ENCODE data around the gene ZNF804B.

The ZNF804B gene

DNA sequence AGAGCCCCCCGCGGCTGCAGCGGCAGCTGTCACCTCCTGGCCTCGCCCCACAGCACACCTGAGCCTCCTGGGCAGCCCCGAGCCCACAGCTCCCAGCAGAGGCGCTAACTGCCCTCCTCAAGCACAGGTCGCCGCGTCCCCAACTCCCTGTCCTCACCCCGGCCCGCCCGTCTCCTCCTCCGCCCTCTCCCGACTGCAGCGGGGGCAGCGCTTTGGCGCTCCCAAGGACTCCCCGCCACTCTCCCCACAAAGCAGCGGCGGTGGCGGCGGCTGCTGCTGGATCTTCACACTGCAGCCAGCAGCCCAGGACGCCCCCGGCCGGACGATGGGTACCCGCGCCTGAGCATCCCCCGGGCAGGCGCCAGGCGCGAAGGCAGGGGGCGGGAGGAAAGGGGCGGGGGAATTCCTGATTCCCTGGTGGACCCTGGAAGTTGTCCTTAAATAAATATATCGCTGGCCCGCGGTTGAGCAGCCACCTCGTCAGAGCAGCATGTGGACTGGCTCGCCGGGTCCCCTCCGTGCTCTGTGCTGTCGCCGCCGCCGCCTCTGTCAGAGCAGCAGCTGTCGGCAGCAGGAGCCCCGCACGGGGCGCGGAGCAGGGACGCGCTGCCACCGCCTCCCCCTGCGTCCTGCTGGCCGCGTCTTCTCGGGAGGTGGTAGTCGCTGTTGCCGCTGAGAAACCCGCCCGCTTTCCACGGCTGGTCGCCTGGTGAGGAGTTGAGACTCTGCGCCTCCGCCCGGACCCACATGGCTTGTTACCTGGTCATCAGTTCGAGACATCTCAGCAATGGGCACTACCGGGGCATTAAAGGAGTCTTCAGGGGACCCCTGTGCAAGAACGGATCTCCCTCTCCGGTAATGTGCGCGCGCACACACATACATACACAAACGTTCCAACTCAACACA, at the start of gene ZNF804B:
Gene ZNF804B, plus strand, starts transcription at position 471 of the 906 bp plus-strand sequence. Its CDS starts 277 bp downstream, at position 748.
- no peak for DNase-seq (ENCODE audit: low read depth in 2 of 2)

DNA sequence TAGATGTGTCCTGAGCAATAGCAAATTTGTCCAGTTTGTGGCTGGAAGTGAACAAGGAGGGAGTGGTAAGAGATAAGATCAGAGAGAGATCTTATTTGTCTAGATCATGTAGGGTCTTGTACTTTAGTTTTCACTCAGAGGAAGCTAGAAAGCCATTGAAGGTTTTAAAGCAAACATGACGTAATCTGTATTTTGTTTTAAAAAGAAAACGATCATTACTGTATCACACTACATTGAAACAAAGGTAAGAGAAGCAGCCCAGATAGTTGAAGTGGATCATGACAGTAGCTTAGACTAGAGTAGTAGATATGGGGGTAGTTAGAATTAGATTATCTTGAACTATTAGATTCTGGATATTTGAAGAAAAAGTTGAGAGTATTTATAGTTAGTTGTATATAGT, 23.6 kb upstream of the ZNF804B start:
- no peak for DNase-seq (ENCODE audit: low read depth in 2 of 2)

DNA sequence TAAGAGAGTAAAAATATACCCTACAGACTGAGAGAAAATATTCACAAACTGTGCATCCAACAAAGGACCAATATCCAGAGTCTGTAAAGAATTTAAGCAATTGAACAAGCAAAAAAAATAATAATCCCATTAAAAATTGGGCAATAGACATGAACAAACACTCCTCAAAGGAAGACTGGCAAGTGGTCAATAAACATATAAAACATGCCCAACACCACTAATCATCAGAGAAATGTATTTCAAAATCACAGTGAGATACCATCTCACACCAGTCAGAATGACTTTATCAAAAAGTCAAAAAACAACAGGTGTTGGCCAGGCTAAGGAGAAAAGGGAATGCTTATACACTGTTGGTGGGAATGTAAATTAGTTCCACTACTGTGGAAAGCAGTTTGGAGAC, 21.9 kb upstream of the ZNF804B start:
- DNase-seq (ENCODE audit: low read depth in 2 of 2) = no peak

DNA sequence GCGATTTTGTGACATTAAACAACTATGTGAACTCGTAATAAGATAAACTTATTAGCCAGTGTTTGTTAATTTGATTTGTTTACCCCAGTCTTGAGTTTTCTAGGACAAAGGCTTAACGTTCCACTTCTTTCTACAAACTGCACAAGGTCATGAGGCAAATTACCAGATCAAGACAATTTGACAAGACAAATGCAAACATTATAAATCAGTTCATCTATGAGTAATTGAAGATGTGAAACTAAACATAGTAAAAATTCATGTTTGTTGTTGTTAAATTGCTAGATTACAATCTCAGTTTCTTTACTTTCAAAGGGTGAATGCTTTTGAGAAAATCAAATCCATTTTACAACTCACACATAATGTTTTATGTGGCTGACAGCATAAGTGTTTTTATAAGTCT, 13.4 kb upstream of the ZNF804B start:
- DNase-seq (ENCODE audit: low read depth in 2 of 2) = no peak

DNA sequence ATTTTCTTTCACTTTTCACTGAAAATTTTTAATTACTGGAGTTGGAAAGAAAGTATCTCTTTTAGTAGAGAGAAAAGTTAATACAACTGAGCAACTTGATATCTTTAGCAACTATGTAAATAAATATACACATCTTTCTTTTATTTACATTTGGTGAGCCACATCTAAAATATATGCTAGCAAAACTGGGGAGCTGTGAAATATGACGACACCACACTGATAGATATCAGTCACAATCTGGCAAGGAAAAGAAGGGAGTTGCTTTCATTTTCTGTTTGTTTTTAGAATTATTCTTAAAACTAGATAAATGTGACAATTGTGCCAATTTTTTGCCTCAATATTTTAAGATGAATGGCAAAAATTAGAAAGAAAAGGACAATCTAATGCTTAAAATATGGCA, 2.7 kb upstream of the ZNF804B start:
- no peak for DNase-seq (ENCODE audit: low read depth in 2 of 2)

DNA sequence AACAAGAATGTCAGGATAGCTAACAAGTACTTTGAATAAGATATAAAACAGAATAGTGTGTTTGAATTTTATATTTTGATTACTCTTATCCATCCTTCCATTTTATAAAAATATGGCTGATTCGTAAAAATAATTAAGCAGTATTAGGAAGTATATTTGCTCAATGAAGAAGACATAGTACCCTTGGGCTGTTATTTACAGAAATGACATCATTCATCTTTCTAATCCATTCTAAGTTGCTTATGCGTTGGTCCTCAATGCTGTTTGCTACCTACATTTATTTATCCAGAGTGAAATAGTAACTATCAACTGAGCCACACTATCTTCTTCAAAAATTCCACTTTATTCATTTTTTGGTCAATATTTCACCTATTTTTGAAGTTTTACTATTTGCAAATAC, 2.1 kb upstream of the ZNF804B start:
- no peak for DNase-seq (ENCODE audit: low read depth in 2 of 2)

DNA sequence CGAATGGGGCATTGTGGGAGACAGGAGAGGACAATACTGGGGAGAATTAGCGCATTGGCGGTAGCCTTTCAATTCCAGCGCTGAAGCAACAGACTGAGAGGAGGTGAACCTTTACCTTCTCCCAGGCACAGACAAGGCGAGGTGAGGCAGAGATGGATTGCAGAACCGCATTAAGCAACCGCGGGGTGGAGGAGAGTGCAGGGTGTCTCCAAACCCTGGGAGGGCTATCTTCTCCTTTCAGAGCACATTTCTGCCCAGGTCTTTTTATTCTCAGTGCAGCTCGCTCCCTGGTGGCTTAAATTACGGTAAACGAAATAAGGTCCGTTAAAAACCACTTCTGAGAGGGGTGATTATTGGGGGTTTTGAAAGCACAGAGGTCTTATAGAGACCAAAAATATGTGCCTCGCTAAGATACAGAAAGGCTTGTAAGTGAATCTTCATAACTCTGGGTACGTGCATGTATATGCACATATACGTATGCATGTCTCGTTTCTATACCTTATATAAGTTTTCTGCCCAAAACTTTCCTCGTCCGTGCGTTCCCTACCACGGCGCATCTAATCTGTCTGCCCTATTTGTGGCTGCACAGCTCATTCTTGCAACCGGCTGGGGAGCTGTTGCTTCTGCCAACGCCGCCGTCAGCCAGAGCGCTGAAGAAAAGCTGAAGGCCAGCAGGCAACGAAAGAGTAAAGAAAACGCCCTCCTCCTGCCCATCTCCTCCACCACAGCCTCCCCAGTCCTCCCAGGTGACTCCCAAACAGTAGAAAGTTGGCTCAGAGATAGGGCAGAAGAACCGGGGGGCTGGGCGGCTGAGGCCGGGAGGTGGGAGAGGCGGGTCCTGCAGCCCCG, 895 bp upstream of the ZNF804B start:
- no peak for DNase-seq (ENCODE audit: low read depth in 2 of 2)

DNA sequence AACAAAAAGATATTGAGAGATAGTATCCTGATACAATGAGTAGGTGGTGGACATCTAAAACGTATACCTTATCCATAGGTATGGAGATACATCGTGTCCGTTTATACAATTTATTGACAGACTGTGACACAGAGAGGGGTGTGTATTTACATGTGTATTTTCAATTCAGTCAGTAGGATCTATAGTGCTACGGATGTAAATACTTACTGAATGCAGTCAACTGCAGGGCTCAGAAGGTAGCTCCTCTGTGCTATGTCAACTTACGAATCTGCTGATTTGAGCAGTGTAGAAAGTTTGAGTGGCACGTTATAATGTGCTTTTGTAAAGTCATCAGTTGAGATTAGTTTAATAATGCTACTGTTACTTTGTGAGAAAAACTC, 626 bp downstream of the ZNF804B start:
- no peak for DNase-seq (ENCODE audit: low read depth in 2 of 2)

DNA sequence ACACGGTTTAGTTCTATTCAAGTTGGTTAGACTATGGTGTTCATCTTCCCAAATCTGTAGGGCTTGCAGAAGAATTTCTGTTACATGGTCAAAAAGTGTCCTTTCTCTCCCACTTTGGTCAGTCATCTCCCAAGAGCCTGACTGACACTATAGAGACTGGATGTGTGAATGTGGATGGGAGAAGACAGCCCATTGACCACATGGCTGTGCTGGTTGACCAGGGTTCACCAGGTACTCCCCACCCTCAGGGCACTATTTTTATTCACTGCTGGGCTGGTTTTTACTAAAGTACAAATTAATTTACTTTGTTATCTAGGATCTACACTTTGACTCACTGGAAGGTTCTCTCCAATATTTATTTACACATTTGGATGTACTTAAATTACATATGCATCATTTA, 2.3 kb downstream of the ZNF804B start:
- DNase-seq (ENCODE audit: low read depth in 2 of 2) = no peak

DNA sequence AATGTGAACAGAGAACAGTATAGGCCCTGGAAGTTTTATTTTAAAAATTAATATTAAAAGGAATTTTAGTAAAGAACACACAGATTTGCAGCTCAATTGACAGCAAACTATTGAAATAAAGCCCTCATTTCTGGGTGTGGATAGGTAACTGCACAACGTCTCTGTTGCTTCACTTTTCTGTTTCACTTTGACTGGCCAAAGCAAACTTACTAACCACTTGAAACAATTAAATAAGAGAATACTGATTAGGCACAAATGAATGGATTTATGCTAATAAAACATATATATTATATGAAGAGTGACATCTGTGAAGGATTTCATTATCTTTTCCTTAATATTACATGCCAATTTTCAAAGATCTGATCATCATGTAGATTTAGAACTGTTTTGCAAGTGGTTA, 11.9 kb downstream of the ZNF804B start:
- no peak for DNase-seq (ENCODE audit: low read depth in 2 of 2)

DNA sequence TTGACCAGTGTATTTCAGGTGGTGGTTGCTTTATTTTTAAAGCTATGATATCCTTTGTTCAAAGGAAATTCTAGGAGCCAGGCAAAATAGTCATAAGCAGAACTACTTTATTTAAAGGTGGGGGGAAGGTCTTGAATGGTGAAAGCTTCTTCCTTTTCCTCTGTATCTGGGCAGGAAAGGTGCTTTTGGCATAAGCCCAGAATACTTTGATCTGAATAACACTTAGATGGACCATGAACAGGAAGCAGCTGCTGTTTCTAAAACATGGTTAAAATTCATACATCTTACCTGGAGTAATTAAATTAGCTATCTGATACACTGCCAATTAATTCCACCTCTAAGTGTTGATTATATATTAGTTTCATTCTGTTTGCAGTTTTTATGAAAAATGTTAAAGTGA, 13.3 kb downstream of the ZNF804B start:
- no peak for DNase-seq (ENCODE audit: low read depth in 2 of 2)

DNA sequence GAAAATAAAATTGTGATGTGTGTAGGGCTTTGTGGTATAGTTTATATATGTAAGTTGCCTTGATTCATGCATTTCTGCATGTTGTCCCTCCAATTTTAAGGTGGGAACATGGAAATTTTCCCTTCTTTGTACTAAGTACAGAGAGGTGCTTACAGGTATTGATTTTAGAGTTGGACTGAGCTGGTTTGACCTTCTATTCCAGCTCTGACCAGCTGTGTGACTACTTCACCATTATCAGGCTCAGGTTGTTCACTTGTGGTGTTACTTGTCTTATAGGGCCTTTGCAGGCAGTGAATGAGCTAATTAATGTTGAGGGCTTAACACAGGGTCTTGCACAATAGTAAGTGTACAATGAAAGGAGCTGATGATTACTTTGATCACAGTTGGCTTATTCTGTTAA, 16.3 kb downstream of the ZNF804B start:
- DNase-seq (ENCODE audit: low read depth in 2 of 2) = no peak

DNA sequence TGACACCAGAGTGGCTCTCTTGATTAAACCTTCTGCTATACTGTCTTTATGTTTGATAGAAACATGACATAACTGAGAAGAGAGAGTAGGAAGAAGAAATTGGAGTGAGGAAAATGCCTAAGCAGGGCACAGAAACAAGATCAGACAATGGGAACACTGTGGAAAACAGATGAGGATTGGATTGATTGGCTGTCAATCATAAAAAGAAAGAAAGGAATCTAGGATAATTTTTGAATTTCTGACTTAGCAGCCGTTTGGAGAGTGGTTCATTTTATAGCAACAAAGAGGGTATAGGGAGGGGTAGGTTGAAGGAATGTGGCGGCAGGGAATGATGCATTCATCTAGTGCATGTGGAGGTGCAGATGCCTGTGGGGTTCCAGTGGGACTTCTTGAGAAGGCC, 28.3 kb downstream of the ZNF804B start:
- no peak for DNase-seq (ENCODE audit: low read depth in 2 of 2)

DNA sequence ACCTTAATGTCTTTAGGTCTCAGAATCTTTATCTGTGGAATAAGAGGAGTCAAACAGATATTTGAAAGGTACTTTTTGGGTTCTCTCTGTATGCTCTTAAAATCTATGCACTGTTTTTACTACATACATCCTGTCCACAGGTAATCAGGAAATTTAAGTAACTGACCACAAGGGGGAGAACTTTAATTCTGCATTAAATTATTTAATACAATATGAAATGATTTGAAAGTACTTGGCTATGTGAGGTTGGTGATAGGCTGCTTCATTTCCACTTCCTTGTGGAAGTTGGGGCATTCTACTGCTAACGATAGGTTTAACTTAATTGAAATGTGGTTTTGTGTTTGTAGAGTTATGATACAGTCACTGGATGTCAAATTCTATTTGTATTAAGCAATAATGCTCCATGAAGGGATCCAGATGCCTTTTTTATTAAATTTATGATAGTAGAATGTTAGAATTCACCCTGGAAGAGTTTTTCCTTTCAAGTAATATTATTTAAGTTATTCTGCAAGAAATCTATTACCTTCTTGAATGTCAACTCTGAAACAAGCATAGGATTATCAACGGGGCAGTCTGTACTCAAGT, 30.1 kb downstream of the ZNF804B start:
- DNase-seq (ENCODE audit: low read depth in 2 of 2) = no peak

DNA sequence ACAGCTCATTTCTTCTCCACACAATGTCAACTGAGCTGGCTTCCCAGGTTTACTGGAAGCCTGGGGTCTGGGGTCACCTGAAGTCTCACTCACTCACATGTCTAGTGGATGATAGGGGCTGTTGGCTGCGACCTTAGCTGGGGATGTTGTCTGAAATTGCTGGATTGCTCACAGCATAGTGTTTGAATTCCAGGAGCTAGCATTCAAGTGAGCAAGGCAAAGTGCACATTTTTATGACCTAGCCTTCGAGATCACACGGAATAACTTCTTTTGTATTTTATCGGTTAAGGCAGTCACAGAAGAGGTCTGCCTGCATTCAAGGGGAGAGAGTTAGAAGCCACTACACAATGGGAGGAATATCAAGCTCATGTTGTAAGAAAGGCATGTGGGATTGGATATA, 32.4 kb downstream of the ZNF804B start:
- DNase-seq (ENCODE audit: low read depth in 2 of 2) = no peak

DNA sequence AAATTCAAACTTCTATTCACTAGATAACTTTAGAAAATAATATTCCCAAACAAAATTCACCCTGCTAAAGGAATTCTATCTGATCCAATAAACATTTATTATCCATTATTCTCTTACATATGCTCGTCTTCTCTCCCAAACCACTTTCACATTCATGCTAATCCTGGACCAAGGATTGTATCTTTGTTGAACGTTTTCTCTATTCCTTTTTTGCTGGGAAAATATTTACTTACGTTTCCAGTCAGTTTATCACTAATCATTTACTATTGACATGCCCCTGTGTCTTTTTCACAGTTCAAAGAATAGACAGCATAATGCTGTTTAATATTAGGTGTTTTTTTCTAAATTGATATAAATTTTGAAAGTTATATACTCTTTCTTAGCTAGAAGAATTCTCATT, 32.9 kb downstream of the ZNF804B start:
- DNase-seq (ENCODE audit: low read depth in 2 of 2) = no peak

DNA sequence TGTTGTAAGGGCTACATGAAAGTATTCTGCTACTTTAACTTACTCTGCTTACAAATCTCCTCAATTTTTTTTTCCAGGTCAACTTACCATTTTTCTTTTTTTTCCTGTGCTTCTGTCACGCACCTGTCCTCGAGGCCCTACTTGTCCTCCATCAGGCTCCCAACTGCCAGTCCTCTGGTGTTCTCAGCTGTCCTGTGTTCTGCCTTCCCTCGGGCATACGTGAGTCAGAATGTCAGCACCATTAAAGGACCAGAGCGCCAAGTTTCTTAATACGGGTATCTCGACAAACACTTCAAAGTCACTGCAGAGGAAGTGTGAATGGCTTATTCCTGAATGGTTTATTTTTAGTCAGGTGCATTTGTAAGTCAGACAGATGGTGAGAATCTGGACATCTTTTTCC, 36.1 kb downstream of the ZNF804B start, which contains the start of gene TEX47:
Gene TEX47, minus strand, starts transcription at position 185 of the 400 bp plus-strand sequence. CDS start 795 bp downstream, outside the sequence.
- no peak for DNase-seq (ENCODE audit: low read depth in 2 of 2)

DNA sequence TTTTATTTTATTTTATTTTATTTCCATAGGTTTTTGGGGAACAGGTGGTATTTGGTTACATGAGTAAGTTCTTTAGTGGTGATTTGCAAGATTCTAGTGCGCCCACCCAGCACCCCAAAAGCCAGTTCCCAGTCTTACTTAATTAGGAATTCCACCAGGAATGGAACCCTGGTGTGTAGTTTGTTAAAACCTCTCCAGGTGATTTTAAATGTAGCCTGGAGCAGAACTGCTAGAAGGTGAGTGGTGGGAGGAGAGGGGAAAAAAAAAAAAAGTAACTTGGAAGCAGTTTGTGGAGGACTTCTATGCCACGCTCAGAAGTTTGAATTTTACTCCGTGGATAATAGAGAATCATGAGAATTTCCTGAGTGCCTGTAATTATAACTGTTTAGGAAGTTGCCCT, 41.5 kb downstream of the ZNF804B start:
- DNase-seq (ENCODE audit: low read depth in 2 of 2) = no peak

DNA sequence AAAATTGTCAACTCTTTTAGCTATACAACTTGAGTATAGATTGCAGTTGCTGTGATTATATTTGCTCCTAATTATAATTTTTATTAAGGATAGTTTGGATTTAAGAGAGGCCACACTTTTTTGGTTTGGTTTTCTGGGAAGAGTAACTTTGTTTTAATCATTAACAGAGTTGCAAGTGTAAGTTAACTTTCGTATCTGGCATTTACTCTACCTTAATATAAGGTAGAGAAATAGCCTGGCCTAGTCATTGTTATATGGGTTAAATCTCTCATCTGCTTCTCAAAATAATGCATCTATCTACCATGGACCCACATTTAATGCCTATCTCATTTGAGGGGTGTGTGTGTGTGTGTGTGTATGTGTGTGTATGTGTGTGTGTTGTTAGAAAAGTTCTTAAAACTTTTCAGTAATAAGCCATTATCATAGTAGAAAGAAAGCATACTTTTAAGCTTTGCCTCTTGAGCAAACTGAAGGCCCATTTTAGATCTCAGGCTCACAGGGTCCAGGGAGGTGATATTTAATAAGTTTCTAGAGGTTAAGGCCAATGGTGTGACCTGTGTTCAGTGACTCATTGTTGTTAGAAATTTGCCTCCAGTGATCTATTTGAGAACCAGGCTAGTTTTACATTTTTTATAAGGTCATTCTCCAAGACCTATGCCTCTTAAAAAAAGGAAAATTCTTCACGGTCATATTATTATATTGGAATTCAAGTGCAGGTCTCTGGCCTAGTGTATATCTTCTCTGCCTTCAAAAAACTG, 47.0 kb downstream of the ZNF804B start:
- no peak for DNase-seq (ENCODE audit: low read depth in 2 of 2)

DNA sequence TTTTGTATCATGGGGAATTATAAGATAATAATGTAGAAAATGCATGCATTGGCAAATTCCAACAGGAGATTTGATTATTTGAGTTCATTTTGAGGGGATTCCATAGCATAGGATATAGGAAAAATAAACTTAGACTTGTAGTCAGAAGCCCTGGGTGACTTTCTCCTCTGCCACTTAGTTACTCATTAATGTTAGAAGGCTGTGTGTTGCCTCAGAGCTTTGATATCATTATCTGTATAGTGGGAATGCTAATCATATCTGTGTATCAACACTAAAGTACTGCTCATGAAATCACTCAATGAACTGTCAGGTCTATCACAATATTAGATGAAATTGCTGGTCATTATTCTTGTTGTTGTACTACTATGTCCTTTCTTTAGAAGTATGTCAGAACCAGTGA, 59.1 kb downstream of the ZNF804B start:
- no peak for DNase-seq (ENCODE audit: low read depth in 2 of 2)

DNA sequence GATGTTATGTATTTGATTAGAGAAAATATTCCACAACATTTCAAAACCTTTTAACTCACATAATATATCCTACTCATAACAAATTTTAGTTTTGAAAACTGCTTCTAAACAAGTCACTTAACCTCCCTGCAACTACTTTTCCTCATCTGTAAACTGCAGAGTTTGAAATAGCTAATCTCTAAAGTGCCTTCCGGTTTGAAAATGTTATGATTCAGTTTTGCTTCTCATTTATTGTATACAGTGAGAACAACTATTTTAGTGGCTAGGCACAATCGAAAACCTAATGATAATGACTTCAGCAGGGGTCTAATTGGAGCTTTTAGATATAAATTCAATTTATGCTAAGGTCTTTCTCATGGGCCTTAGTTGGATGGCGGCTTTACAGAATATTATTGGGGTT, 66.7 kb downstream of the ZNF804B start:
- no peak for DNase-seq (ENCODE audit: low read depth in 2 of 2)
